ENCODE results near the gene MYRF.

The MYRF gene

GRCh38 chr11:61792310-61793082 is 40.1 kb downstream of the MYRF start, which contains the start of the genes FEN1 and TMEM258:
Gene FEN1 (plus strand): TSS chr11:61792911. CDS start chr11:61795362, 2,451 bp downstream.
Gene TMEM258 (minus strand): TSS chr11:61792599. CDS start chr11:61792558, 41 bp downstream.
- in situ Hi-C loops (cut with MboI; ENCODE audit: low sequenced_read_pairs), result no loop called here

GRCh38 chr11:61793083-61793828 is 40.8 kb downstream of the MYRF start:
- in situ Hi-C loops (cut with MboI; ENCODE audit: low sequenced_read_pairs), result no loop called here

GRCh38 chr11:61793829-61794204 is 41.4 kb downstream of the MYRF start:
- in situ Hi-C loops (cut with MboI; ENCODE audit: low sequenced_read_pairs), result no loop called here

GRCh38 chr11:61794579-61794978 is 42.1 kb downstream of the MYRF start:
- in situ Hi-C loops (cut with MboI; ENCODE audit: low sequenced_read_pairs), result no loop called here

- in situ Hi-C loops (cut with MboI; ENCODE audit: low sequenced_read_pairs), result no loop called here
These were observed 43.0 kb downstream of the MYRF start for GRCh38 chr11:61795459-61795858.

GRCh38 chr11:61795876-61796526 is 43.6 kb downstream of the MYRF start:
- in situ Hi-C loops (cut with MboI; ENCODE audit: low sequenced_read_pairs), result no loop called here

GRCh38 chr11:61797263-61797944 is 45.0 kb downstream of the MYRF start:
- in situ Hi-C loops (cut with MboI; ENCODE audit: low sequenced_read_pairs), result no loop called here

GRCh38 chr11:61799665-61800284 is 47.3 kb downstream of the MYRF start:
- in situ Hi-C loops (cut with MboI; ENCODE audit: low sequenced_read_pairs), result no loop called here

GRCh38 chr11:61800331-61801281 is 48.2 kb downstream of the MYRF start:
- in situ Hi-C loops (cut with MboI; ENCODE audit: low sequenced_read_pairs), result no loop called here

- in situ Hi-C loops (cut with MboI; ENCODE audit: low sequenced_read_pairs), result no loop called here
These were observed 50.2 kb downstream of the MYRF start for GRCh38 chr11:61802605-61803004.

- in situ Hi-C loops (cut with MboI; ENCODE audit: low sequenced_read_pairs), result no loop called here
These were observed 51.6 kb downstream of the MYRF start for GRCh38 chr11:61803889-61804647.

GRCh38 chr11:61805146-61805545 is 52.7 kb downstream of the MYRF start:
- in situ Hi-C loops (cut with MboI; ENCODE audit: low sequenced_read_pairs), result no loop called here

- in situ Hi-C loops (cut with MboI; ENCODE audit: low sequenced_read_pairs), result no loop called here
These were observed 54.3 kb downstream of the MYRF start for GRCh38 chr11:61806785-61807184.

GRCh38 chr11:61810671-61811175 is 58.3 kb downstream of the MYRF start:
- in situ Hi-C loops (cut with MboI; ENCODE audit: low sequenced_read_pairs), result no loop called here

GRCh38 chr11:61811831-61812230 is 59.4 kb downstream of the MYRF start:
- in situ Hi-C loops (cut with MboI; ENCODE audit: low sequenced_read_pairs), result no loop called here

- in situ Hi-C loops (cut with MboI; ENCODE audit: low sequenced_read_pairs), result no loop called here
These were observed 60.4 kb downstream of the MYRF start for GRCh38 chr11:61812736-61813411.

- in situ Hi-C loops (cut with MboI; ENCODE audit: low sequenced_read_pairs), result no loop called here
These were observed 62.0 kb downstream of the MYRF start for GRCh38 chr11:61814247-61814957.
